H9 (cell line): ENCODE data around the gene STK10. TPM values are rescaled to one million over a fixed set of nuclear protein-coding genes. Genes with fewer than 3 reads are reported as not detected.

Experiments
- DNase-seq: peaks from one replicate; pipeline ENCODE4 v3.0.0-alpha.2; 2017
- H2AFZ ChIP-seq: one replicate; pipeline ENCODE4 v1.6.1; 2013; ENCODE audit warnings: mild to moderate bottlenecking, low read length, control low read depth, moderate library complexity
- H2AK5ac ChIP-seq: 2 replicates; pipeline ENCODE4 v1.6.1; 2013; ENCODE audit warnings: low read length, control low read depth, mixed read lengths; ENCODE audit not compliant: insufficient read length
- H2BK120ac ChIP-seq: one replicate; pipeline ENCODE4 v1.6.1; 2013; ENCODE audit warnings: low read depth, mild to moderate bottlenecking, low read length, control low read depth, inconsistent platforms; ENCODE audit not compliant: poor library complexity, severe bottlenecking
- H2BK12ac ChIP-seq: 2 replicates; pipeline ENCODE4 v1.6.1; 2013; ENCODE audit warnings: low read length, control low read depth, mixed read lengths, low read depth; ENCODE audit not compliant: insufficient read length
- H2BK15ac ChIP-seq: 2 replicates; pipeline ENCODE4 v1.6.1; 2013; ENCODE audit warnings: low read depth, low read length, control low read depth
- H2BK20ac ChIP-seq: one replicate; pipeline ENCODE4 v1.6.1; 2013; ENCODE audit warnings: low read depth, mild to moderate bottlenecking, low read length, control low read depth, inconsistent platforms; ENCODE audit not compliant: poor library complexity, severe bottlenecking
- H2BK5ac ChIP-seq: 2 replicates; pipeline ENCODE4 v1.6.1; 2013; ENCODE audit warnings: low read length, control low read depth, mixed read lengths; ENCODE audit not compliant: insufficient read length
- H3K14ac ChIP-seq: 2 replicates; pipeline ENCODE4 v1.6.1; 2013; ENCODE audit warnings: low read length, control low read depth; ENCODE audit not compliant: insufficient read depth
- H3K18ac ChIP-seq: 2 replicates; pipeline ENCODE4 v1.6.1; 2013; ENCODE audit warnings: low read depth, mild to moderate bottlenecking, mixed read lengths, low read length, control low read depth; ENCODE audit not compliant: insufficient read length
- H3K23ac ChIP-seq: 2 replicates; pipeline ENCODE4 v1.6.1; 2013; ENCODE audit warnings: low read length, control low read depth, mixed read lengths, low read depth; ENCODE audit not compliant: insufficient read length
- H3K23me2 ChIP-seq: 2 replicates; pipeline ENCODE4 v1.6.1; 2013; ENCODE audit warnings: low read depth, mild to moderate bottlenecking, mixed read lengths, low read length, control low read depth; ENCODE audit not compliant: insufficient read length, poor library complexity, severe bottlenecking
- H3K27ac ChIP-seq: 2 replicates; pipeline ENCODE4 v1.5.1; 2013; ENCODE audit warnings: low read length, control low read depth, mixed read lengths, low read depth; ENCODE audit not compliant: insufficient read length
- H3K27me3 ChIP-seq: 2 replicates; pipeline ENCODE4 v1.6.1; 2013; ENCODE audit warnings: low read length, control low read depth, inconsistent platforms; ENCODE audit not compliant: insufficient read depth
- H3K4ac ChIP-seq: 2 replicates; pipeline ENCODE4 v1.6.1; 2013; ENCODE audit warnings: low read depth, mild to moderate bottlenecking, control low read depth, inconsistent platforms, low read length, moderate library complexity
- H3K4me1 ChIP-seq: 2 replicates; pipeline ENCODE4 v1.6.1; 2013; ENCODE audit warnings: low read length, control low read depth, inconsistent platforms; ENCODE audit not compliant: insufficient read depth
- H3K4me2 ChIP-seq: 2 replicates; pipeline ENCODE4 v1.6.1; 2013; ENCODE audit warnings: low read length, control low read depth, mixed read lengths; ENCODE audit not compliant: insufficient read length, insufficient read depth
- H3K56ac ChIP-seq: 2 replicates; pipeline ENCODE4 v1.6.1; 2013; ENCODE audit warnings: low read depth, mild to moderate bottlenecking, mixed read lengths, low read length, control low read depth; ENCODE audit not compliant: insufficient read length
- H3K79me1 ChIP-seq: 2 replicates; pipeline ENCODE4 v1.6.1; 2013; ENCODE audit warnings: low read depth, mild to moderate bottlenecking, moderate library complexity, low read length, control low read depth, inconsistent platforms; ENCODE audit not compliant: insufficient read depth, poor library complexity, severe bottlenecking
- H3K79me2 ChIP-seq: 2 replicates; pipeline ENCODE4 v1.6.1; 2013; ENCODE audit warnings: low read length, control low read depth, inconsistent platforms; ENCODE audit not compliant: insufficient read depth
- H3K9ac ChIP-seq: 2 replicates; pipeline ENCODE4 v1.6.1; 2013; ENCODE audit warnings: low read length, control low read depth, mixed read lengths; ENCODE audit not compliant: insufficient read length; ENCODE audit errors: extremely low read depth
- H3K9me3 ChIP-seq: one replicate; pipeline ENCODE4 v1.6.1; 2013; ENCODE audit warnings: low read depth, low read length, inconsistent platforms; ENCODE audit not compliant: control insufficient read depth
- H3T11ph ChIP-seq: one replicate; pipeline ENCODE4 v1.6.1; 2013; ENCODE audit warnings: mild to moderate bottlenecking, low read length, control low read depth, inconsistent platforms
- H4K20me1 ChIP-seq: one replicate; pipeline ENCODE4 v1.6.1; 2013; ENCODE audit not compliant: control insufficient read depth, insufficient read length, insufficient read depth
- H4K5ac ChIP-seq: 2 replicates; pipeline ENCODE4 v1.6.1; 2013; ENCODE audit warnings: low read depth, mild to moderate bottlenecking, mixed read lengths, low read length, control low read depth; ENCODE audit not compliant: insufficient read length
- H4K8ac ChIP-seq: replicated peaks from 2 replicates; pipeline ENCODE4 v1.6.1; 2013; ENCODE audit warnings: low read length, control low read depth, mixed read lengths, low read depth; ENCODE audit not compliant: insufficient read length
- H4K91ac ChIP-seq: 2 replicates; pipeline ENCODE4 v1.6.1; 2013; ENCODE audit warnings: low read depth, mild to moderate bottlenecking, moderate library complexity, mixed read lengths, low read length, control low read depth; ENCODE audit not compliant: insufficient read length
- H3K27ac Mint-ChIP-seq, 3 experiments: 2 replicates in 2 of 3; 3 replicates in 1 of 3; pipeline ENCODE4 v1.8.0; 2020 to 2021; ENCODE audit warnings: mixed read lengths in 3 of 3, mild to moderate bottlenecking in 1 of 3, moderate library complexity in 1 of 3
- H3K27me3 Mint-ChIP-seq: 2 replicates; pipeline ENCODE4 v1.8.0; 2021; ENCODE audit warnings: low read depth, mild to moderate bottlenecking, moderate library complexity, mixed read lengths
- H3K36me3 Mint-ChIP-seq, 3 experiments: 2 replicates in 2 of 3; 3 replicates in 1 of 3; pipeline ENCODE4 v1.8.0; 2020 to 2021; ENCODE audit warnings: low read depth in 3 of 3, mixed read lengths in 3 of 3; ENCODE audit not compliant: insufficient read depth in 1 of 3
- H3K4me1 Mint-ChIP-seq, 2 experiments: 2 replicates each; pipeline ENCODE4 v1.8.0; 2020; ENCODE audit warnings: mixed read lengths in 2 of 2
- H3K4me3 Mint-ChIP-seq, 2 experiments: 2 replicates in 1 of 2; 3 replicates in 1 of 2; pipeline ENCODE4 v1.8.0; 2020 to 2021; ENCODE audit warnings: mild to moderate bottlenecking in 2 of 2, mixed read lengths in 2 of 2, moderate library complexity in 1 of 2
- H3K9me3 Mint-ChIP-seq, 2 experiments: 2 replicates in 1 of 2; 3 replicates in 1 of 2; pipeline ENCODE4 v1.8.0; 2020; ENCODE audit warnings: mild to moderate bottlenecking in 2 of 2, mixed read lengths in 2 of 2, moderate library complexity in 1 of 2
- CTCF ChIP-seq: fragments of 200-600 bp; sonication (generic); conservative IDR thresholded peaks from 3 replicates; pipeline ENCODE4 v1.8.0; 2021; ENCODE audit warnings: antibody characterized with exemption, mild to moderate bottlenecking
- WGBS: extraction: QIAGEN DNeasy Blood & Tissue Kit; methylation state at CpG from one replicate; pipeline ENCODE4 v1.1.7; 2013; ENCODE audit warnings: missing lambda C conversion rate, low lambda C conversion rate, mixed read lengths; ENCODE audit not compliant: insufficient read length; ENCODE audit errors: extremely low coverage; 5-methylcytosine and 5-hydroxymethylcytosine counted together
- total RNA-seq: library from RNA; stranded (reverse); gene quantifications from 2 replicates; pipeline ENCODE4 v1.2.1, GENCODE V29; 2021

Gene STK10
- total RNA-seq, 1 experiment from 2014 or later: 14.6 TPM

DNA sequence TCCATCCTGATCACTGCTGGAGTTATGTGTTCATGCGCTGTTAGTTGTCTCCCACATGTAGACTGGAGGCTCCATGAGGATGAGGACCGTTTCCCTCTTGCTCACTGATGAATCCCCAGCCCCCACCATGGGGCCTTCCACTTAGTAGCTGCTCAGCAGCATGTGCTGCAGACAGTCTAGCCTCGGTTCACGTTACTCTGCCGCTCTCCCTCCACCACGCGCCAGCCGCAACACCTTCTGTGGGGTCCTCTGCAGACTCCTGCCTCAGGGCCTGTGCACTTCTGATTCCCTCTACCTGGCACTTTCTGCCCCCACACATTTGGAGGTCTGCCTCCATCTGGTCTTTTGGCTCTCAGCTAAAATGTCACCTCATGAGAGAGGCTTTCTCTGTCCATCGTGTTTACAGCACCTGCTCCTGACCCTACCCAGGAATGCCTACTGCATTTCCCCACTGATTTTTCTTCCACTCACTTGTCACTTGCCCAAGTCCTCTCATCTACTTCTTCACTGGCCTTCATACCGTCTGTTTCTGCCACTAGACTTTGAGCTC is 36.3 kb downstream of the STK10 start:
- no peak overlapping the region for H4K8ac ChIP-seq
- H3K18ac ChIP-seq: no peak overlapping the region
- no peaks in the 10 kb centered on the region for H3K27me3 ChIP-seq
- H3K23ac ChIP-seq: no peak overlapping the region
- H3K4ac ChIP-seq: no peak overlapping the region
- Mint-ChIP-seq H3K27ac (peak overlapping the region in 1 of 3 experiments; percentile 0; a peak in 1 of 7 replicates), H3K27me3 (no peaks in the 10 kb centered on the region), H3K4me1 (no peaks in the 10 kb centered on the region), H3K9me3 (no peaks in the 10 kb centered on the region), H3K4me3 (no peak overlapping the region), H3K36me3 (peaks cover 0 to 6% (median 2%) of the 10 kb centered on the region in 3 experiments; a peak in 5 of 7 replicates)
- no peaks in the 10 kb centered on the region for H3K9me3 ChIP-seq
- H3K27ac ChIP-seq: no peak overlapping the region
- H2AK5ac ChIP-seq: no peak overlapping the region
- H4K20me1 ChIP-seq: no peaks in the 10 kb centered on the region
- H3K4me1 ChIP-seq: no peaks in the 10 kb centered on the region
- H4K91ac ChIP-seq: no peak overlapping the region
- H2BK5ac ChIP-seq: no peak overlapping the region
- H3K79me1 ChIP-seq: no peaks in the 10 kb centered on the region
- no peak overlapping the region for H2BK20ac ChIP-seq
- H3T11ph ChIP-seq: no peak overlapping the region
- no peak overlapping the region for H2AFZ ChIP-seq
- no peak overlapping the region for H3K56ac ChIP-seq
- no peak overlapping the region for H3K9ac ChIP-seq
- DNase-seq: no peak
- no CpG with 5 or more reads among the region's 10 CpGs for WGBS
- H3K4me2 ChIP-seq: no peak overlapping the region
- H3K23me2 ChIP-seq: peaks cover 3% of the 10 kb centered on the region
- H4K5ac ChIP-seq: no peak overlapping the region
- H2BK12ac ChIP-seq: no peak overlapping the region
- TF ChIP-seq CTCF: no peak
- H2BK120ac ChIP-seq: no peak overlapping the region
- H2BK15ac ChIP-seq: no peak overlapping the region
- no peak overlapping the region for H3K14ac ChIP-seq
- H3K79me2 ChIP-seq: no peaks in the 10 kb centered on the region
